Left ventricle myocardium inferior (tissue), 1 donor: Measurements from ENCODE around the gene RGS14. TPM values are rescaled to one million over a fixed set of nuclear protein-coding genes. Genes with fewer than 3 reads are reported as not detected.
"Not testable (repeated sequence)": the region's sequence is repeated elsewhere in the genome, so short reads cannot be mapped to it uniquely, and the experiment has no call there.

ENCODE experiments used
- DNase-seq: peaks from one replicate; pipeline ENCODE4 v3.0.0-alpha.2; 2020
- H3K27ac ChIP-seq: fragments of 200-600 bp; replicated peaks from 2 replicates; pipeline ENCODE4 v1.8.0; 2021
- H3K27me3 ChIP-seq: fragments of 200-600 bp; 2 replicates; pipeline ENCODE4 v1.8.0; 2021; ENCODE audit warnings: low read depth
- H3K36me3 ChIP-seq: fragments of 200-600 bp; 2 replicates; pipeline ENCODE4 v1.8.0; 2021
- H3K4me1 ChIP-seq: fragments of 200-600 bp; 2 replicates; pipeline ENCODE4 v1.8.0; 2021
- H3K4me3 ChIP-seq: fragments of 200-600 bp; 2 replicates; pipeline ENCODE4 v1.8.0; 2021; ENCODE audit warnings: mild to moderate bottlenecking, moderate library complexity
- H3K9me3 ChIP-seq: fragments of 200-600 bp; replicated peaks from 2 replicates; pipeline ENCODE4 v1.8.0; 2021
- intact Hi-C: fragments of 100-400 bp; cut with micrococcal nuclease; formaldehyde crosslinking; loops from one replicate; pipeline ENCODE4 v1.11.0; 2022
- total RNA-seq: library from RNA; stranded (reverse); fragmentation: NEBNext Ultra II Directional; extraction: Animal tissue kit (Norgen Biotek cat#: 25700); gene quantifications from one replicate; pipeline ENCODE4 v1.2.1, GENCODE V29; 2021
- TF ChIP-seq, protein P1 (sequence below): fragments of 200-600 bp; IDR thresholded peaks from 2 replicates; pipeline ENCODE4 v1.8.0; 2021; ENCODE audit warnings: antibody characterized with exemption, mild to moderate bottlenecking, borderline replicate concordance
- donor health status: DM: no; HTN: yes; CAD: no; lungs with severe emphysema.

Gene RGS14
- total RNA-seq, 1 donor from 2014 or later: 4.6 TPM

DNA sequence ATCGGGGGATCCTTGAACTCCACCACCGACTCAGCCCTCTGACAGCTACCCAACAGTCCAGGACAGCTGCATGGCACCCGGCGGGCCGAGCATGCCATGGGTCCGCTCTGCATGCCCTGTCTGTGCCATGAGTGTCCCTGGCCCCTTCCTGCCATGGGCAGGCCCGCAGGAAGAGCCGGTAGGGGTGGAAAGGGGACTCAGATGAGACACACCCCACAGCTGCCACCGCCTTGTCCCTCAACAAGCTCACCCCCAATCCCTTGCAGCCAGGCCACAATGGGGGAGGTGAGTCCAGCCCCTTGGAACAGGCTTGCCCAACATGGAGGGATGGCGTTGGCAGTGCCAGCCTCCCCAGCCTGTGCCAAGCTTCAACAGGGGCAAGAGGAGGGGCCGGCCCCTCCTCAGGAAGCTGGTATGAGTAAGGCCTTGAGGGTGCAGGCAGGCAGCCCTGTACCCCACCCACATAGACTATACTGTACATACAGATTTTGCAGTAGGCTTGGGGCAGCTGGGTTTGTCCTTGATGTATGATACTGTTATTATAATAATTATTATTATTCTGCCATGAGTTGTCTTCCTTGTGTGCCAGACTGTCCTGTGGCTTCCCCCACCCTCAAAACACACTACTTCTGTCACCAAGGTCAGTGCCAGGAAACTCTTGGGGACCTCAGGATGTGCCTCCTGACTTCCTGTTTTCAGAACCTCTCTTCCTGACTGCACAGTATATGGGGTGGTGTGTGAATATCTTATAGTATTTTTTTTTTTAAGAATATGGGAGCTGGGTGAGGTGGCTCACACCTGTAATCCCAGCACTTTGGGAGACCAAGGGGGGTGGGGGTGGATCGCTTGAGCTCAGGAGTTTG lies 14.5 kb downstream of the RGS14 start:
- Histone ChIP-seq H3K27ac (no peak overlapping the region), H3K36me3 (no peaks in the 10 kb centered on the region), H3K4me1 (peaks cover 30% of the 10 kb centered on the region), H3K9me3 (no peaks in the 10 kb centered on the region), H3K4me3 (no peak overlapping the region), H3K27me3 (peaks cover 18% of the 10 kb centered on the region)
- intact Hi-C loops: no loop called here
- no peak for DNase-seq
- TF ChIP-seq, protein P1, sequence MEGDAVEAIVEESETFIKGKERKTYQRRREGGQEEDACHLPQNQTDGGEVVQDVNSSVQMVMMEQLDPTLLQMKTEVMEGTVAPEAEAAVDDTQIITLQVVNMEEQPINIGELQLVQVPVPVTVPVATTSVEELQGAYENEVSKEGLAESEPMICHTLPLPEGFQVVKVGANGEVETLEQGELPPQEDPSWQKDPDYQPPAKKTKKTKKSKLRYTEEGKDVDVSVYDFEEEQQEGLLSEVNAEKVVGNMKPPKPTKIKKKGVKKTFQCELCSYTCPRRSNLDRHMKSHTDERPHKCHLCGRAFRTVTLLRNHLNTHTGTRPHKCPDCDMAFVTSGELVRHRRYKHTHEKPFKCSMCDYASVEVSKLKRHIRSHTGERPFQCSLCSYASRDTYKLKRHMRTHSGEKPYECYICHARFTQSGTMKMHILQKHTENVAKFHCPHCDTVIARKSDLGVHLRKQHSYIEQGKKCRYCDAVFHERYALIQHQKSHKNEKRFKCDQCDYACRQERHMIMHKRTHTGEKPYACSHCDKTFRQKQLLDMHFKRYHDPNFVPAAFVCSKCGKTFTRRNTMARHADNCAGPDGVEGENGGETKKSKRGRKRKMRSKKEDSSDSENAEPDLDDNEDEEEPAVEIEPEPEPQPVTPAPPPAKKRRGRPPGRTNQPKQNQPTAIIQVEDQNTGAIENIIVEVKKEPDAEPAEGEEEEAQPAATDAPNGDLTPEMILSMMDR: no peak

DNA sequence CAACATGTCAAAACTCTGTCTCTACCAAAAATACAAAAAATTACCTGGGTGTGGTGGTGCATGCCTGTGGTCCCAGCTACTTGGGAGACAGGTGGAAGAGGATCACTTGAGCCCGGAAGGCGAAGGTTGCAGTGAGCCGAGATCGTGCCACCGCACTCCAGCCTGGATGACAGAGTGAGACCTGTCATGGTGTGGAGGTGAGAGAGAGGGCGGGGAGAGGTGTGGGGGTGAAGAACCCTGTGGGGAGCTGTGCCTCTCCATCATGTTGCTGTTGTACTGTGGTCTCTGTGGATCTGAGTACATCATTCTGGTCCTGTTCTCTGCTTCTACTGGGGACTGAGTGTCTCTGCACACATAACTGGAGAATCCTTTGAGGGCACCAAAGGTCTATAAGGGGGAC lies 15.2 kb downstream of the RGS14 start:
- H3K36me3 ChIP-seq: no peaks in the 10 kb centered on the region
- H3K9me3 ChIP-seq: no peaks in the 10 kb centered on the region
- H3K4me3 ChIP-seq: no peak overlapping the region
- intact Hi-C loops: no loop called here
- H3K27me3 ChIP-seq: peaks cover 22% of the 10 kb centered on the region
- TF ChIP-seq, protein P1: no peak
- DNase-seq: no peak
- H3K27ac ChIP-seq: no peak overlapping the region
- peaks cover 23% of the 10 kb centered on the region for H3K4me1 ChIP-seq

GRCh38 chr5:177373806-177374205 lies 16.1 kb downstream of the RGS14 start:
- Histone ChIP-seq H3K9me3 (no peaks in the 10 kb centered on the region), H3K27ac (no peak overlapping the region), H3K36me3 (no peaks in the 10 kb centered on the region), H3K27me3 (peaks cover 25% of the 10 kb centered on the region), H3K4me1 (peaks cover 19% of the 10 kb centered on the region), H3K4me3 (no peak overlapping the region)
- TF ChIP-seq, protein P1: no peak
- no peak for DNase-seq
- intact Hi-C loops: no loop called here

DNA sequence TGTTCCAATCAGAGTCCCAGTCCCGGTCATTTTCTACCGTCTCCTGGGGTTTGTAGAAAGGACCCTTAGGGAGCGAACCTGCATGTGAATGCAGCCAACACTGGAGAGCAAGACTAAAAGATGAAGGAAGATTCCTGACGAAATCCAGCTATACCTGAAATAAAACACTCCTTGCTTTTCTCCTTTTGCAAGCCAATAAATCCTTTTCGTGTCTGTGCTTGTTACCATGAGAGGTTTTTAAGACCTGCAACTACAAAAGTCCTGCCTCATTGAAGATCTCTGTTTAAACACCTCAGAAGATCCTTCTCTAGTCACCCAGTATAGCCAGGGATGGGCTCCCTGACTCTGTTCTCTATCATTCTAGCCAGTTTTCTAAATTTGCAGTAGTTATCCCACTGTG lies 16.5 kb downstream of the RGS14 start:
- peaks cover 19% of the 10 kb centered on the region for H3K4me1 ChIP-seq
- H3K4me3 ChIP-seq: no peak overlapping the region
- no peaks in the 10 kb centered on the region for H3K36me3 ChIP-seq
- TF ChIP-seq, protein P1: no peak
- DNase-seq: no peak
- no peaks in the 10 kb centered on the region for H3K9me3 ChIP-seq
- H3K27ac ChIP-seq: no peak overlapping the region
- intact Hi-C loops: no loop called here
- H3K27me3 ChIP-seq: peaks cover 25% of the 10 kb centered on the region

GRCh38 chr5:177375516-177375915 lies 17.8 kb downstream of the RGS14 start:
- H3K27ac ChIP-seq, H3K4me3 ChIP-seq, intact Hi-C loops, H3K36me3 ChIP-seq, DNase-seq, H3K4me1 ChIP-seq, H3K9me3 ChIP-seq: not testable (repeated sequence)
- H3K27me3 ChIP-seq: peaks cover 31% of the 10 kb centered on the region

DNA sequence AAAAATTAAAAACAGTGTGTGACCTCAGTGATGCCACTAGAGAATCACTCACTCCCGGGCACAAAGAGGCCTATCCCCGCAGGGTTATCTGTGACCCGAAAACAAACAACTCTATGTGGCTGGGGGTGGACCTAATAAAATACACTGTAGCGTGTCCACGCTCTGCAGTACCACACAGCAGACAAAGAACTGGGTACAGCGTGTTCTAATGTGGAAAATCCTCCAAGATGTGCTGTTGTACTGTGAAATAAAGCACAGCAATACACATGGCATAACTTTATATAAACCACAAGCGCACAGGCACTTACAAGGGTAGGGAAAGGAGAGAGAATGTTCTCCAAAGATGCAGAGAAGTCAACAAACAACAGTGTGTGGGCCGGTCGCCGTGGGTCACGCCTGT lies 18.4 kb downstream of the RGS14 start:
- no peak for DNase-seq
- H3K27me3 ChIP-seq: peaks cover 37% of the 10 kb centered on the region
- H3K9me3 ChIP-seq: no peaks in the 10 kb centered on the region
- TF ChIP-seq, protein P1: no peak
- H3K4me1 ChIP-seq: peaks cover 5% of the 10 kb centered on the region
- no peaks in the 10 kb centered on the region for H3K36me3 ChIP-seq
- no peak overlapping the region for H3K27ac ChIP-seq
- H3K4me3 ChIP-seq: no peak overlapping the region
- intact Hi-C loops: no loop called here
